Measurements from ENCODE around the gene ZNF30.
"Not testable (repeated sequence)": the region's sequence is repeated elsewhere in the genome, so short reads cannot be mapped to it uniquely, and the experiment has no call there.

Gene ZNF30

GRCh38 chr19:34960103-34960805 lies 33.6 kb downstream of the ZNF30 start:
- no peak for DNase-seq (ENCODE audit: low spot score)

- DNase-seq (ENCODE audit: low spot score), result no peak
These were observed 34.4 kb downstream of the ZNF30 start for GRCh38 chr19:34960940-34961679.

GRCh38 chr19:34961775-34962686 lies 35.3 kb downstream of the ZNF30 start:
- DNase-seq (ENCODE audit: low spot score), result peak; percentile 4

- DNase-seq (ENCODE audit: low spot score), result peak; percentile 42
These were observed 36.2 kb downstream of the ZNF30 start for GRCh38 chr19:34962687-34963572.

- peak; percentile 63 for DNase-seq (ENCODE audit: low spot score)
These were observed 37.1 kb downstream of the ZNF30 start, which contains the start of gene ZNF792 for GRCh38 chr19:34963573-34964406. ZNF792 (minus strand) TSS chr19:34964229; CDS start chr19:34963662, 567 bp downstream.

GRCh38 chr19:34964598-34964997 lies 37.9 kb downstream of the ZNF30 start:
- DNase-seq (ENCODE audit: low spot score), result no peak

- not testable (repeated sequence) for DNase-seq (ENCODE audit: low spot score)
These were observed 38.8 kb downstream of the ZNF30 start for GRCh38 chr19:34965505-34965904.

GRCh38 chr19:34967551-34967950 lies 40.8 kb downstream of the ZNF30 start:
- DNase-seq (ENCODE audit: low spot score), result no peak

- no peak for DNase-seq (ENCODE audit: low spot score)
These were observed 43.0 kb downstream of the ZNF30 start for GRCh38 chr19:34969721-34970120.

GRCh38 chr19:34970185-34970780 lies 43.6 kb downstream of the ZNF30 start:
- not testable (repeated sequence) for DNase-seq (ENCODE audit: low spot score)

- DNase-seq (ENCODE audit: low spot score), result no peak
These were observed 45.5 kb downstream of the ZNF30 start for GRCh38 chr19:34972163-34972705.

- no peak for DNase-seq (ENCODE audit: low spot score)
These were observed 47.9 kb downstream of the ZNF30 start for GRCh38 chr19:34974646-34975045.

GRCh38 chr19:34975056-34975455 lies 48.4 kb downstream of the ZNF30 start:
- DNase-seq (ENCODE audit: low spot score), result no peak

- DNase-seq (ENCODE audit: low spot score), result no peak
These were observed 49.9 kb downstream of the ZNF30 start for GRCh38 chr19:34976611-34977010.

GRCh38 chr19:34979819-34980640 lies 53.3 kb downstream of the ZNF30 start:
- DNase-seq (ENCODE audit: low spot score), result no peak

GRCh38 chr19:34982275-34982674 lies 55.6 kb downstream of the ZNF30 start:
- DNase-seq (ENCODE audit: low spot score), result no peak

- DNase-seq (ENCODE audit: low spot score), result no peak
These were observed 57.1 kb downstream of the ZNF30 start for GRCh38 chr19:34983786-34984185.

GRCh38 chr19:34984287-34984686 lies 57.6 kb downstream of the ZNF30 start:
- DNase-seq (ENCODE audit: low spot score), result no peak
